AG04449 (cell line): ENCODE results near the gene HMGN2.

Experiments used
- CTCF ChIA-PET: fragments of 350-600 bp; formaldehyde crosslinking; extraction: SDS; loops from one replicate; lab custom pipeline; 2021; ENCODE audit warnings: antibody characterized with exemption; lab: Yijun Ruan, JAX
- POLR2A ChIA-PET: fragments of 400-600, 350-600 bp; formaldehyde crosslinking; extraction: SDS; loops from one replicate; lab custom pipeline; 2020; ENCODE audit warnings: antibody characterized with exemption, inconsistent platforms; lab: Yijun Ruan, JAX
- DNase-seq: peaks from one replicate; pipeline ENCODE4 v3.0.0-alpha.2; 2010; ENCODE audit warnings: low read depth, low spot score
- H3K4me3 ChIP-seq: 2 replicates; pipeline ENCODE4 v1.5.1; 2011; ENCODE audit warnings: low read depth, mild to moderate bottlenecking, control low read depth, low read length
- CTCF ChIP-seq: IDR thresholded peaks from one replicate; pipeline ENCODE4 v1.5.1; 2011; ENCODE audit warnings: mild to moderate bottlenecking, moderate library complexity, low read length, control low read depth, inconsistent platforms; ENCODE audit not compliant: insufficient read depth; ENCODE audit errors: missing control alignments

Gene HMGN2

GRCh38 chr1:26472320-26472900, at the start of gene HMGN2:
Gene HMGN2 (plus strand): TSS chr1:26472440. CDS start chr1:26472613, 173 bp downstream.
- peak; percentile 42 for DNase-seq
- TF ChIP-seq CTCF, result no peak
- ChIA-PET CTCF (interaction anchor here (1.1 to 3.5 kb wide), 4 partner anchors 11 to 39 kb away, joined by 3 to 47 read pairs (median 16); partner anchors contain the start of gene DHDDS), POLR2A (interaction anchor here (0.5 to 2.1 kb wide), 4 partner anchors 28 to 160 kb away, joined by 3 to 7 read pairs (median 4); partner anchors contain the start of gene DHDDS)
- peak within 1 kb of the TSS; percentile 77 for H3K4me3 ChIP-seq

- no peak overlapping the region for H3K4me3 ChIP-seq
- TF ChIP-seq CTCF, result no peak
- CTCF ChIA-PET, result interaction anchor here (0.7 to 7.5 kb wide), 4 partner anchors 9 to 154 kb away, joined by 3 to 91 read pairs (median 4); no protein-coding TSS in a partner anchor
- POLR2A ChIA-PET, result no interaction called here
- DNase-seq, result no peak
These were observed 42.5 kb upstream of the HMGN2 start for GRCh38 chr1:26429721-26430120.

- CTCF ChIA-PET, result interaction anchor here (1.0 to 7.5 kb wide), 6 partner anchors 13 to 147 kb away, joined by 3 to 91 read pairs (median 6); no protein-coding TSS in a partner anchor
- POLR2A ChIA-PET, result interaction anchor here (0.6 to 1.4 kb wide), 8 partner anchors 12 to 1202 kb away, joined by 3 to 4 read pairs (median 3); partner anchors contain the start of gene HMGN2
- no peak for TF ChIP-seq CTCF
- H3K4me3 ChIP-seq, result peak within 1 kb of the TSS; percentile 86
- peak; percentile 82 for DNase-seq
These were observed 40.1 kb upstream of the HMGN2 start, which contains the start of gene DHDDS for GRCh38 chr1:26431979-26432695. Gene DHDDS (plus strand): TSS chr1:26432321. CDS start chr1:26432946, 625 bp downstream.

GRCh38 chr1:26432793-26433192, 39.4 kb upstream of the HMGN2 start:
- ChIA-PET POLR2A (interaction anchor here (0.8 to 1.4 kb wide), 2 partner anchors 11 to 67 kb away, joined by 4 read pairs; no protein-coding TSS in a partner anchor), CTCF (interaction anchor here (1.0 to 7.5 kb wide), 5 partner anchors 13 to 148 kb away, joined by 3 to 91 read pairs (median 6); no protein-coding TSS in a partner anchor)
- DNase-seq, result no peak
- TF ChIP-seq CTCF, result no peak
- H3K4me3 ChIP-seq, result peak overlapping the region; percentile 86

GRCh38 chr1:26434161-26434752, 38.0 kb upstream of the HMGN2 start:
- ChIA-PET POLR2A (interaction anchor here (1.5 kb wide), 1 partner anchor 11 kb away, joined by 3 read pairs; no protein-coding TSS in a partner anchor), CTCF (interaction anchor here (0.7 to 7.5 kb wide), 4 partner anchors 18 to 158 kb away, joined by 3 to 91 read pairs (median 14); no protein-coding TSS in a partner anchor)
- DNase-seq, result no peak
- no peak overlapping the region for H3K4me3 ChIP-seq
- no peak for TF ChIP-seq CTCF
